ENCODE data around the gene ZNF304.

ZNF304 gene

GRCh38 chr19:57406516-57407123 is 55.5 kb downstream of the ZNF304 start:
- H3K4me3 ChIP-seq (ENCODE audit: low read length): no peak overlapping the region
- DNase-seq (ENCODE audit: low read depth, low spot score): peak; percentile 69

Measured in Jurkat, Clone E6-1 (cell line).